Stimulated activated CD8-positive, alpha-beta memory T cell treated with anti-CD3 and anti-CD28 coated beads, Interleukin-12 subunit alpha, Interleukin-12 subunit beta, amount 100 ng/mL, for 24 hours (primary cell): ENCODE data around the gene SDHC.
"Not testable (repeated sequence)": the region's sequence is repeated elsewhere in the genome, so short reads cannot be mapped to it uniquely, and the experiment has no call there.

Experiments used
- DNase-seq: peaks from one replicate; pipeline ENCODE4 v3.0.0-alpha.2; 2020; ENCODE audit errors: extremely low read depth

The SDHC gene

DNA sequence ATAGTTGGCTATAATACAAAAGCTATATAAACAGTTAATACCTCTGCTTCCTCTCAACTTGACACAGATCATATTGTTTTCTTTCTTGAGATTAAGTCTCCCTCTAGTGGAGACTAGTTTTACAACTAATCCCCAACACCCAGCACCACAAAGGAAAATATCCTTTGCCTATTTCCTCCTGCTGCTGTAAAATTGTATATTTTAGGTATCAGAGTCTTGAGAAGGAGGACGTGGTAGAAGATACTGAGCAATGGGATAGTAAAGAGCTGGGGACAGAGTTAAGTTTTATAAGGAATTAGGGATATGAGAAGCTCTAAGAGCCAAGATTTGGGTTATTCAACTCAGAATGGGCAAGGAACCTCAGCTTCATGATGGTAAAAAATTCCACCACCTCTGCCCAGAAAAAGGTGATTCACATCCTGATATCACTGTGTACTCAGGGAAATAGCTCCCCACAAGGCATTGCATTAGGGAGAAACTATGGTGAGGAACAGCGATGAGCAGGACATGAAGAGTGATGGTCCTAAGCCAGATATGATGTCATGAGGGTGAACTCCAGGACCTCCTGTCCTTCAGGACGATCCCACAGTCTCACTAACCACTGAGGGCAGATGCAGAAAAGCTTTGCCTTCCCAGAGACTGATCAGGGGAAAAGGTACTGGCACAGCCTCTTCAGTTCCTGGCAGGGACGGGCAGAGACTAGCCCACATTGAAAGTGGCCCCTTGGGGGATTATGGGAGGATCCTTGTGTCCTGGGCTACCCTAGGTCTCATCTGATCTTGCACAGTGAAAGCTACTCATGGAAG, 68.2 kb downstream of the SDHC start:
- DNase-seq = no peak

DNA sequence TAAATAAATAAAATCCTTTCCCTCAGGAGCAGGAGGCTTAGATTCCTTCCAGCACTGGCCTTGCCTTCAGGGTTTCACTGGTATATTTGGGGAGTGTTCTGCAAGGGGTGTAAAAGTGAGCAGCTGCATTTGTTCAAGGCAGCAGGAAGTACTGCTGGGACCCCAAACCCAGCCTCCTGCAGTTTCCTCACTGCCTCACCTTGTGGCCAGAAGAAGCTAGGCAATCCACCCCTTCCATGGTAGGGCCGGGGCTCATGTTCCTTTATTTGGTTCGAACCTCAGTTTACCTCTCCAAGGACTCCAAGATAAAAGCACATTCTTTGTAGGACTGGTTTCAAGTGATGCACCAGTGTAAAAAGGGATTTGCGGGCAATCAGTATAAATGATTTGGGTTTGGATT, 74.5 kb downstream of the SDHC start:
- no peak for DNase-seq

- DNase-seq = not testable (repeated sequence)
These were observed 75.0 kb downstream of the SDHC start for GRCh38 chr1:161389158-161389557.

- DNase-seq = peak; percentile 79
These were observed 75.7 kb downstream of the SDHC start for GRCh38 chr1:161389691-161390558.

GRCh38 chr1:161390559-161390858, 76.3 kb downstream of the SDHC start:
- no peak for DNase-seq

DNA sequence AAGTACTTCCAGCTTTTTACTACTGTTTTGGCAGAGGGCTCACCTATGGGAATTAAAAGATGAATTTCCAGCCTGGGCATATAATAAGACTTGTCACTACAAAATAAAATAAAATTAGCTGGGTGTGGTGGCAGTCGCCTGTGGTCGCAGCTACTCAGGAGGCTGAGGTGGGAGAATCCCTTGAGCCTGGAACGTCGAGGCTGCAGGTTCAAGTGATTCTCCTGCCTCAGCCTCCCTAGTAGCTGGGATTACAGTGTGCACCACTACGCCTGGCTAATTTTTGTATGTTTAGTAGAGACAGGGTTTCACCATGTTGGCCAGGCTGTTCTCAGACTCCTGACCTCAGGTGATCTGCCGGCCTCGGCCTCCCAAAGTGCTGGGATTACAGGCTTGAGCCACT, 77.0 kb downstream of the SDHC start:
- DNase-seq = not testable (repeated sequence)

GRCh38 chr1:161391611-161392010, 77.4 kb downstream of the SDHC start:
- no peak for DNase-seq

DNA sequence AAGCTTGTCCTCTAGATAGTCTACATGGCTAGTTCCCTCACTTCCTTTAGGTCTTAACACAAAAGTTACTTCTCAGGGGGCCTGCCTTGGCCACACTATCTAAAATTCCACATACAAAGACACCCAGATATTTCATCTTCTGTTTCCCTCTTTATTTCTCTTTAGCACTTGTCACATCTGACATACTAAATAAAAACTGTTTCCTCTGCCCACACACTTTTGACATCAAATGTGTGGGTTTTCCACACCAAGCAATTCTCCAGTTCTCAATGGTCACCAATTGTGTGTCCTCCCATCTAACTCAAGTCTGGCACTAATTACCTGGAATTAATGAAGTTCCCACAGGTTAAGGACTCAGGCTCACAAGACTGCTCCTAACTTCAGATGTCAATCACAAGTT, 79.0 kb downstream of the SDHC start:
- no peak for DNase-seq

DNA sequence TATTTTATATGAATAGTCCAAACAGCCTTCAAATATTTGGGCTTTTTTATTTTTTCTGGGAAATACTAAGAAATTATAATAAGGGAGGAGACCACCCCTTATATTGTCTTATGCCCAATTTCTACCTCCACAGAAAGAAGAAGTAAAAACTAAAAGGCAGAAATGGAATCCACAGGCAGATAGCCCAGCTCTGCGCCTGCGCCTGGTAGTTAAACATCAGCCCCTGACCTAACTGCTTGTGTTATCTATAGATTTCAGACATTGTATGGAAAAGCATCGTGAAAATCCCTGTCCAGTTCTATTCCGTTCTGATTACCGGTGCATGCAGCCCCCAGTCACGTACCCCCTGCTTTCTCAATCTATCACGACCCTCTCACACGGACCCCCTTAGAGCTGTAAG, 82.9 kb downstream of the SDHC start:
- not testable (repeated sequence) for DNase-seq

- no peak for DNase-seq
These were observed 84.7 kb downstream of the SDHC start for GRCh38 chr1:161398900-161399256.

DNA sequence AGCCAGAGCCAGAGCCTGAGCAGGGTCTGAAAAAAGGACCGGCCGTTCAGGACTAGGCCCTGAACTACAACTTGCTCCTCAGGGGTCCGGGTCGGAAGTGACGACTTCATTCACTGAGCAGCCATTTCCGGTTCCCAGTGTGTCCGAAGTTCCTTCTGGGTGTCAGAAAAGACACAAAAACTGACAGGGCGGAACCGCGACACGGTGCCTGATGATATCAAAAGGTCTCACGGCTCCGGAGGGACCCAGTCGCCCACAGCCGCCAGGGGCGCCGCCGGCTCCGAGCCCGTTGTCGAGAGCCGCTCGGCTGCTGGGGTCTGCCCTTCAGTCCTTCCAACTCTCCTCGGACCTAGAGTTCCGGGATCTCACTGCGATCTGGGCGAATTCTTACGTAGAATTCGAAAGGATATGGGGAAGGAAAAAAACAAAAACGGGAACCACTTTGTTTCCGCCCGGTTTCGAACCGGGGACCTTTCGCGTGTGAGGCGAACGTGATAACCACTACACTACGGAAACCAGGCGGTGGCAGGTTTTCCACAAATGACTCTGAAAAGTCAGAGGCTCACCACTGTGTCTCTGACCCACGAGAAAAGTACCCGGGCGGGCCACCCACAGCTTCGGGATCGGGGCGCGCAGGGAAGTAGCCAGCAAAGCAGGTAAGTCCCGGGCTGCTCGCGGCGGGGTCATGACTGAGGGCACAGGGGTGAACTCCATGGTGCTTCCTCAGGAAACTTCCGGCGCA, 85.2 kb downstream of the SDHC start:
- peak; percentile 75 for DNase-seq

- DNase-seq = no peak
These were observed 88.3 kb downstream of the SDHC start for GRCh38 chr1:161402446-161402845.

DNA sequence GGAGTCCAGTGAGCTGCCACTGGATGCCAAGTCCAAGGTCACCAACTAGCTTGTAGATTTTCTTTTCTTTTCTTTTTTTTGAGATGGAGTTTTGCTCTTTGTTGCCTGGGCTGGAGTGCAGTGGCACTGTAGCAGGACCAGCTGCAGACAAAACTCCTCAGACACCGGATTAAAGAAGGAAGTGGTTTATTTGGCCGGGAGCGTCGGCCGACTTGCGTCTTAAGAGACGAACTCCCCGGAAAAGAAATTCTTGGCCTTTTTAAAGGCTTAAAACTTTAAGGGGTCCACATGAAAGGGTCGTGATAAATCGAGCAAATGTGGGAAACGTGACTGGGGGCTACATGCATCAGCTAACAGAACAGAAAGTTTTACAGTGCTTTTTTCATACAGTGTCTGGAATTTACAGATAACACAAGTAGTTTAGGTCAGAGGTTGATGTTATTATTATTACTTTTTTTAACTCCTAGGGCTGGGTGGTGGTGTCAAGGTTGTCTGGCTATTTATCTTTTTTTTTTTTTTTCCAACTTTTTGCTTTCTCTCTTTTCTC, 89.9 kb downstream of the SDHC start:
- no peak for DNase-seq

- not testable (repeated sequence) for DNase-seq
These were observed 92.4 kb downstream of the SDHC start for GRCh38 chr1:161406551-161406950.

DNA sequence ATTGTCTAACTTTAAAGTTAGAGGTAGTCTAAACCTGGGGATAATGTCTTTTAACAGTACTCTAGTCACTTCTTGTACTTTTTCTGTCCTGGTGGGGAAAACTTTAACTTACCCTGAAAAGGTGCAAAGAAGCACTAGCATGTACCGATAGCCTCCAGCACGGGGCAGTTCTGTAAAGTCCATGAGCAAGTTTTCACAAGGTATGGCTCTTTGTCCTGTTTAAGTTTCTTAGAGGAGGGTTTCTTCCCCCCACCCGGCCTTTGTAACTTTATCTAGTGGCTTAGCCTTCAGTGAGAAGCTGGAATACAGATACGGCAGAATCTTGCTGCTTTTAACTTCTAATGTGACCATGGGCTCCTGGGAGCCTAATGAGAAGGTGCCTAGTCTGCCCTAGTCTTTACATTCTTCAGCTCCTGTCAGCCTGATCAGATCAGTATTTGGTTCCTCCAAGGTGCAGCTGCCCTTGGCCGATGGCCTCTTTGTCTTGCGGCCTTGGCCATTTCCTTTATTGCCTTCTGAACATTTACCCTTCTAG, 93.3 kb downstream of the SDHC start:
- DNase-seq = no peak

DNA sequence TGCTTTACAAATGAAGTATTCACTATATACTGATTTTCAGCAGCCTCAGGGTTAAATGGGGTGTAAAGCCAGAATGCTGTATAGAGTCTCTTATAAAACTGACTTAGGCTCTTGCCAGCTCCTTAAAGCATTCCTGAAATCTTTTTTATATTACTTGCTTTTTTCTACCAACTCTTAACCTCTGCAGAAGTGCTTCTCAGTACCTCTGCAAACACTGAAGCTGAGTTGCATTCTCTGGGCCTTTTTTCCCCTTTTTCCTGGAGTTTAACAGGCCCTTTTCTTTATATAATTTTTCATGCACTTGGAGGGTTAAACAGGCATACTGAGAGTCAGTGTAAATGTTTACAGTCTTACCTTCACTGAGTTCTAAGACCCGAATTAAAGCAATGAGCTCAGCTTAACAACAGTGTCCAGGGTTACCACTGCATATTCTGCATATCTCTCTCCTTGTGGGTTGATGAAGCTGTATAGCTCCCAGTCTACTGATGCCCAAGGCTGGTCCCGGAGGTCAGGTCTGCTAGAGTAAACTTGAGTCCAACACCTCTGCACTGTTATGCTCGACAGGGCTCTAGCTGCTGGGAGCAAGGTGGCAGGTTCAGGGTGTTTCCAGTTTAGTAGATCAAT, 94.4 kb downstream of the SDHC start:
- no peak for DNase-seq

- not testable (repeated sequence) for DNase-seq
These were observed 95.9 kb downstream of the SDHC start for GRCh38 chr1:161409848-161410635.

- DNase-seq = not testable (repeated sequence)
These were observed 96.4 kb downstream of the SDHC start for GRCh38 chr1:161410636-161410970.
